ENCODE data around the gene BCL11B. TPM values are rescaled to one million over a fixed set of nuclear protein-coding genes. Genes with fewer than 3 reads are reported as not detected.
"Not testable (repeated sequence)": the region's sequence is repeated elsewhere in the genome, so short reads cannot be mapped to it uniquely, and the experiment has no call there.

Gene BCL11B
- total and polyA plus RNA-seq, 5 donors from 2014 or later = 5.3 to 210 (median 5.6) TPM

DNA sequence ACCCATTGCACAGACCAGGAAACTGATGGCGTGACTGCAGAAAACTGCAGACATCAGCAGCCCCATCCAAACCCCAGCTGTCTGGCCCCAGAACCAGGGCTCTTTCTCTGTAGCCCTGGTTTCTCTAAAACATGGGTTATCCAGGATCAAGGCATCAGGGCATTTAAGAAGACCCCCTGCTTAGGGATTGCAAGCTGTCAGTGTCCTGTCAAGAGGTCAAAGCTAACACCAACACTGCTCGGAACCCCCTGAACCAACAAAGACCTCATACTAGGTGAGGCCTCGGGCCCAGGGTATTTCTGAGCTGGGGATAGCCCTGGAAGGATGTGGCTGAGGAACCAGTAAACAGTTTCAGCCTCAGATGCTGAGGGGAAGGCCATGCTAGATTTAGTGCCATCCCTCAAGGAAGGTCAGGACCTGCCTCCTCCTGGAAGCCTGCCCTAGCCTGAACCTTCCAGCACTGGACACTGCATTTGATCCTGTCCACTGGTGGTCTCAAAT is 39.2 kb downstream of the BCL11B start:
- Histone ChIP-seq H3K27ac (ENCODE audit: insufficient read depth, low read length, poor library complexity, severe bottlenecking) (peak overlapping the region; percentile 99), H3K9me3 (ENCODE audit: control insufficient read depth in 2 of 2, low read length in 2 of 2) (no peaks in the 10 kb centered on the region), H3K4me3 (ENCODE audit: low read depth, low read length) (peak overlapping the region; percentile 67), H3K27me3 (ENCODE audit: control insufficient read depth, insufficient read depth, low read length) (no peaks in the 10 kb centered on the region), H3K36me3 (ENCODE audit: control insufficient read depth, insufficient read depth, low read length) (peaks cover 16% of the 10 kb centered on the region), H3K4me1 (ENCODE audit: control insufficient read depth, insufficient read depth, low read length, poor library complexity, severe bottlenecking) (peaks cover 100% of the 10 kb centered on the region)
- ATAC-seq (ENCODE audit: low read depth in 2 of 2) = no peak
- Mint-ChIP-seq H3K9me3 (no peaks in the 10 kb centered on the region), H3K36me3 (peaks cover 38% of the 10 kb centered on the region), H3K27me3 (peaks cover 12% of the 10 kb centered on the region), H3K4me1 (peaks cover 34 to 97% (median 79%) of the 10 kb centered on the region in 4 donors), H3K4me3 (peak overlapping the region; percentile 88 to 96 (median 90)), H3K27ac (peak overlapping the region; percentile 98 to 100 (median 99))
- DNase-seq = no peak

- Histone ChIP-seq H3K27me3 (ENCODE audit: control insufficient read depth, insufficient read depth, low read length) (no peaks in the 10 kb centered on the region), H3K4me3 (ENCODE audit: low read depth, low read length) (peak overlapping the region; percentile 67), H3K9me3 (ENCODE audit: control insufficient read depth in 2 of 2, low read length in 2 of 2) (no peaks in the 10 kb centered on the region), H3K4me1 (ENCODE audit: control insufficient read depth, insufficient read depth, low read length, poor library complexity, severe bottlenecking) (peaks cover 100% of the 10 kb centered on the region), H3K27ac (ENCODE audit: insufficient read depth, low read length, poor library complexity, severe bottlenecking) (peak overlapping the region; percentile 99), H3K36me3 (ENCODE audit: control insufficient read depth, insufficient read depth, low read length) (peaks cover 22% of the 10 kb centered on the region)
- H3K36me3 Mint-ChIP-seq = peaks cover 38% of the 10 kb centered on the region
- DNase-seq = no peak
- peak overlapping the region; percentile 98 to 100 (median 99) for H3K27ac Mint-ChIP-seq
- no peak for ATAC-seq (ENCODE audit: low read depth in 2 of 2)
- H3K27me3 Mint-ChIP-seq = peaks cover 12% of the 10 kb centered on the region
- no peaks in the 10 kb centered on the region for H3K9me3 Mint-ChIP-seq
- peak overlapping the region; percentile 88 to 96 (median 90) for H3K4me3 Mint-ChIP-seq
- peaks cover 34 to 97% (median 80%) of the 10 kb centered on the region in 4 donors for H3K4me1 Mint-ChIP-seq
Observed at GRCh38 chr14:99231850-99232713, 39.9 kb downstream of the BCL11B start.

- Histone ChIP-seq H3K4me3 (ENCODE audit: low read depth, low read length) (no peak overlapping the region), H3K27me3 (ENCODE audit: control insufficient read depth, insufficient read depth, low read length) (no peaks in the 10 kb centered on the region), H3K27ac (ENCODE audit: insufficient read depth, low read length, poor library complexity, severe bottlenecking) (peak overlapping the region; percentile 99), H3K4me1 (ENCODE audit: control insufficient read depth, insufficient read depth, low read length, poor library complexity, severe bottlenecking) (peaks cover 100% of the 10 kb centered on the region), H3K36me3 (ENCODE audit: control insufficient read depth, insufficient read depth, low read length) (peaks cover 26% of the 10 kb centered on the region), H3K9me3 (ENCODE audit: control insufficient read depth in 2 of 2, low read length in 2 of 2) (no peaks in the 10 kb centered on the region)
- H3K27me3 Mint-ChIP-seq = peaks cover 12% of the 10 kb centered on the region
- peaks cover 37 to 97% (median 81%) of the 10 kb centered on the region in 4 donors for H3K4me1 Mint-ChIP-seq
- H3K27ac Mint-ChIP-seq = peak overlapping the region; percentile 98 to 100 (median 99)
- H3K36me3 Mint-ChIP-seq = peaks cover 42% of the 10 kb centered on the region
- no peak for ATAC-seq (ENCODE audit: low read depth in 2 of 2)
- peak overlapping the region; percentile 88 to 94 (median 90) for H3K4me3 Mint-ChIP-seq
- DNase-seq = no peak
- no peaks in the 10 kb centered on the region for H3K9me3 Mint-ChIP-seq
Observed at GRCh38 chr14:99231161-99231849, 40.7 kb downstream of the BCL11B start.

- H3K36me3 Mint-ChIP-seq = peaks cover 42% of the 10 kb centered on the region
Observed at GRCh38 chr14:99230208-99231151, 41.5 kb downstream of the BCL11B start.

GRCh38 chr14:99229654-99230207 is 42.3 kb downstream of the BCL11B start:
- H3K4me3 ChIP-seq (ENCODE audit: low read depth, low read length) = peak overlapping the region; percentile 52
- Mint-ChIP-seq H3K4me1 (peaks cover 34 to 97% (median 80%) of the 10 kb centered on the region in 4 donors), H3K27ac (peak overlapping the region; percentile 98 to 99 (median 99)), H3K4me3 (peak overlapping the region; percentile 80 to 94 (median 87)), H3K36me3 (peaks cover 43% of the 10 kb centered on the region), H3K9me3 (no peaks in the 10 kb centered on the region), H3K27me3 (peaks cover 12% of the 10 kb centered on the region)
- H3K36me3 ChIP-seq (ENCODE audit: control insufficient read depth, insufficient read depth, low read length) = peaks cover 41% of the 10 kb centered on the region
- no peaks in the 10 kb centered on the region for H3K27me3 ChIP-seq (ENCODE audit: control insufficient read depth, insufficient read depth, low read length)
- H3K4me1 ChIP-seq (ENCODE audit: control insufficient read depth, insufficient read depth, low read length, poor library complexity, severe bottlenecking) = peaks cover 100% of the 10 kb centered on the region
- H3K9me3 ChIP-seq (ENCODE audit: control insufficient read depth in 2 of 2, low read length in 2 of 2) = no peaks in the 10 kb centered on the region
- DNase-seq (peak; percentile 38 to 60 (median 58)), ATAC-seq (ENCODE audit: low read depth in 2 of 2) (peak; percentile 36 to 52)
- peak overlapping the region; percentile 99 for H3K27ac ChIP-seq (ENCODE audit: insufficient read depth, low read length, poor library complexity, severe bottlenecking)

More at GRCh38 chr14:99230208-99231151, 41.5 kb downstream of the BCL11B start:
- H3K4me1 ChIP-seq (ENCODE audit: control insufficient read depth, insufficient read depth, low read length, poor library complexity, severe bottlenecking) = peaks cover 100% of the 10 kb centered on the region
- Mint-ChIP-seq H3K27me3 (peaks cover 12% of the 10 kb centered on the region), H3K27ac (peak overlapping the region; percentile 98 to 99 (median 99)), H3K4me1 (peaks cover 36 to 97% (median 81%) of the 10 kb centered on the region in 4 donors), H3K9me3 (no peaks in the 10 kb centered on the region), H3K4me3 (peak overlapping the region; percentile 80 to 94 (median 87))
- peaks cover 34% of the 10 kb centered on the region for H3K36me3 ChIP-seq (ENCODE audit: control insufficient read depth, insufficient read depth, low read length)
- peak overlapping the region; percentile 99 for H3K27ac ChIP-seq (ENCODE audit: insufficient read depth, low read length, poor library complexity, severe bottlenecking)
- no peaks in the 10 kb centered on the region for H3K27me3 ChIP-seq (ENCODE audit: control insufficient read depth, insufficient read depth, low read length)
- no peaks in the 10 kb centered on the region for H3K9me3 ChIP-seq (ENCODE audit: control insufficient read depth in 2 of 2, low read length in 2 of 2)
- peak; percentile 80 to 92 (median 86) for DNase-seq
- H3K4me3 ChIP-seq (ENCODE audit: low read depth, low read length) = peak overlapping the region; percentile 52
- peak; percentile 69 to 70 for ATAC-seq (ENCODE audit: low read depth in 2 of 2)

GRCh38 chr14:99228760-99229159 is 43.2 kb downstream of the BCL11B start:
- H3K27ac Mint-ChIP-seq = peak overlapping the region; percentile 98 to 99 (median 99)
- Histone ChIP-seq H3K36me3 (ENCODE audit: control insufficient read depth, insufficient read depth, low read length) (peaks cover 47% of the 10 kb centered on the region), H3K27ac (ENCODE audit: insufficient read depth, low read length, poor library complexity, severe bottlenecking) (peak overlapping the region; percentile 99), H3K4me3 (ENCODE audit: low read depth, low read length) (peak overlapping the region; percentile 63), H3K4me1 (ENCODE audit: control insufficient read depth, insufficient read depth, low read length, poor library complexity, severe bottlenecking) (peaks cover 100% of the 10 kb centered on the region)
- peaks cover 12% of the 10 kb centered on the region for H3K27me3 Mint-ChIP-seq
- H3K4me3 Mint-ChIP-seq = peak overlapping the region; percentile 80 to 94 (median 87)
- H3K27me3 ChIP-seq (ENCODE audit: control insufficient read depth, insufficient read depth, low read length); H3K9me3 ChIP-seq (ENCODE audit: control insufficient read depth in 2 of 2, low read length in 2 of 2); H3K9me3 Mint-ChIP-seq; ATAC-seq (ENCODE audit: low read depth in 2 of 2); DNase-seq: not testable (repeated sequence)
- peaks cover 48% of the 10 kb centered on the region for H3K36me3 Mint-ChIP-seq
- peaks cover 42 to 97% (median 82%) of the 10 kb centered on the region in 4 donors for H3K4me1 Mint-ChIP-seq
